Esophagus (tissue), 2 donors: ENCODE measurements around the gene C2. TPM values are rescaled to one million over a fixed set of nuclear protein-coding genes. Genes with fewer than 3 reads are reported as not detected.
"Not testable (repeated sequence)": the region's sequence is repeated elsewhere in the genome, so short reads cannot be mapped to it uniquely, and the experiment has no call there.

ENCODE experiments used
- H3K27ac ChIP-seq, 2 donors: one replicate each; pipeline ENCODE4 v1.5.1; 2013; ENCODE audit warnings: low read depth in 2 of 2, mild to moderate bottlenecking in 2 of 2, inconsistent platforms in 1 of 2, low read length in 1 of 2, moderate library complexity in 1 of 2
- H3K27me3 ChIP-seq, 2 donors: one replicate each; pipeline ENCODE4 v1.6.1; 2013; ENCODE audit warnings: low read length in 2 of 2, control low read depth in 1 of 2, mild to moderate bottlenecking in 1 of 2; ENCODE audit not compliant: insufficient read depth in 2 of 2, control insufficient read depth in 1 of 2
- H3K36me3 ChIP-seq, 2 donors: one replicate each; pipeline ENCODE4 v1.6.1; 2013; ENCODE audit warnings: low read length in 1 of 2; ENCODE audit not compliant: control insufficient read depth in 2 of 2, insufficient read depth in 2 of 2
- H3K4me1 ChIP-seq, 2 donors: one replicate each; pipeline ENCODE4 v1.6.1; 2013; ENCODE audit warnings: low read length in 1 of 2; ENCODE audit not compliant: control insufficient read depth in 2 of 2, insufficient read depth in 2 of 2
- H3K4me3 ChIP-seq, 2 donors: one replicate each; pipeline ENCODE4 v1.5.1; 2013; ENCODE audit warnings: low read length in 2 of 2, mild to moderate bottlenecking in 2 of 2, low read depth in 1 of 2, moderate library complexity in 1 of 2
- H3K9me3 ChIP-seq, 2 donors: one replicate each; pipeline ENCODE4 v1.6.1; 2013; ENCODE audit warnings: mild to moderate bottlenecking in 2 of 2, low read depth in 1 of 2, low read length in 1 of 2, moderate library complexity in 1 of 2; ENCODE audit not compliant: control insufficient read depth in 2 of 2, insufficient read depth in 1 of 2
- WGBS, 2 donors: extraction: QIAGEN DNeasy Blood & Tissue Kit; methylation state at CpG; one replicate each; pipeline ENCODE4 v1.1.7; 2013; 5-methylcytosine and 5-hydroxymethylcytosine counted together
- polyA plus RNA-seq, 2 donors: library from polyadenylated mRNA; stranded (reverse); fragments of 200-250 nt; gene quantifications; one replicate each; pipeline ENCODE4 v1.2.3, GENCODE V29; 2013
- donor health status: healthy with polysubstance abuse.
- donor health status: Bipolar disorder and iron deficiency.

Gene C2
- polyA plus RNA-seq, 2 donors = 1.2 to 1.3 TPM

DNA sequence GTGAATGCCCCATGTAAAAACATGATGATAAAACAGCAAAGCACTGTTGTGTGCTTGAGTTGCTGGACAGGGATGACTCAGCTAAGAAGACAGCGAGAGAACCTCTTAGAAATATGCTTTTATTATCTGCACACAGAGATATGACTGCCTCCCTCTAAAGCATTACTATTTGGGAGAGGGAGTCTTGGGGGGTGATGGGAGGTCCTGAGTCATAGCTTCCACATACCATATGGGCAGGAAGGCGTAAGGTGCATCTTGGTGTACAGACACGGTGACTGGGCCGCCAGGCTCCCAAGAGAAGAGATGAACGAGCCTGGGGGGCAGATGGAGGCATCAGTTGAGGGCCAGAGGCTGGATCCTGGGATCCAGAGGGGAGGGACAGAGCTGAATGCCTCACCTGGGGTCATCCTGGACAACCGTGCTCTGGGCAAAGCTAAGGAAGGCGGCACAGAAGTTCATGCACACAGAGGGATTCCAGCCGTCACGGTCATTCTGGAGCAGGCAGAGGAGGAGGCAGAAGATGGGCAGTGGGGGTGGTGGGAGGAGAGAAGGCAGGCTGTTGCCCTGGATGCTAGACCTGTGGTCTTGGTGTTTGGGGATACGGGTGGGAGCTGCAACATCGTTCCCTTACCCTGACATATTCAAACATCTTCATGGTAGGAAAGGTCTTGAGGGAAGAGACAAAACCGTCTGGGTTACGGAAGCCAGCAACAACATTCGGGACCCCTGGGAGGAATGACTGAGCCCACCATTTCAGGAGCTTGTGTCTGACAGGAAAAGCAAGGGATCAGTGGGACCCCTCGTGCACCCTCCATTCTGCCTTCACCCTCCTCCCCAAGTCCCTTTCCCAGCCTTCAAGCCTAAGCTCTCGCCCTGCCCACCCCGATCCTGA lies 42.4 kb downstream of the C2 start:
- Histone ChIP-seq H3K9me3 (no peaks in the 10 kb centered on the region), H3K4me3 (no peak overlapping the region), H3K4me1 (peaks cover 3 to 13% of the 10 kb centered on the region in 2 donors), H3K27ac (peak overlapping the region in 1 of 2 donors; percentile 29), H3K36me3 (peaks cover 23 to 47% of the 10 kb centered on the region in 2 donors), H3K27me3 (no peaks in the 10 kb centered on the region)
- WGBS, 2 donors = 67 to 76% methylated on average over 17 of the region's 17 CpGs

DNA sequence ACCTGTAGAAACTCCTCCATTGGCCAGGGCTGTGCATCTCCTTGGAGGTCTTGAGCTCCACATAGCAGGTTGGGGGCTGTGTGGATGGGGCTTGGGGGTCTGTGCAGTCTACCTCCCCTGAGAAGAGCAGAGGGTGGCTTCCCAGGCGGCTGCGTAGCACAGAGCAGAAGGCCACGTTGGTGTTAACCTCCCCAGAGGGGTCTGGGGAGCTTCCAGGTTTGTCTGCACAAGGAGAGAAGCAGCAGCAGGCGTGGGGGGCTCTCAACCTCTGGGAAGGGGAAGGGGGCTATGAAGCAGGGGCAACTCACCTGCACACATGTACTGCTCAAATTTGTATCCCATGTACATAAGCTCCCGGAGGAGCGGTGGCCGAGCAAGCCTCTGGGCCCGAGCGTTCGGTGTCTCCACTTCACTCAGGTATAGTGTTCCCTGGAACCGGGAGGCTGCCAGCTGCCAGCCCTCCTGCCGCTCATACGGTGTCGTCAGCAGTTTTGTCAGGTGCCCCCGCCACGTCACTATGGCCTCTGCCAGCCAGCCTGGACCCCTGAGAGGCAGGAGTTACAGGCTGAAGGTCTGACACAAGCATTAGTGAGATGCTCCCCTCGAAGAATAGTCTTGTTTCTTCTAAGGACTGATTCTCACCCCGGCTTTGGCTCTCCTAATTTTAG lies 43.2 kb downstream of the C2 start:
- H3K9me3 ChIP-seq = no peaks in the 10 kb centered on the region
- H3K4me3 ChIP-seq = peak overlapping the region in 1 of 2 donors; percentile 80
- H3K27me3 ChIP-seq = no peaks in the 10 kb centered on the region
- H3K27ac ChIP-seq = peak overlapping the region; percentile 98 to 100
- H3K4me1 ChIP-seq = peaks cover 3 to 13% of the 10 kb centered on the region in 2 donors
- 64 to 65% methylated on average over 18 of the region's 18 CpGs for WGBS, 2 donors
- peaks cover 21 to 42% of the 10 kb centered on the region in 2 donors for H3K36me3 ChIP-seq

DNA sequence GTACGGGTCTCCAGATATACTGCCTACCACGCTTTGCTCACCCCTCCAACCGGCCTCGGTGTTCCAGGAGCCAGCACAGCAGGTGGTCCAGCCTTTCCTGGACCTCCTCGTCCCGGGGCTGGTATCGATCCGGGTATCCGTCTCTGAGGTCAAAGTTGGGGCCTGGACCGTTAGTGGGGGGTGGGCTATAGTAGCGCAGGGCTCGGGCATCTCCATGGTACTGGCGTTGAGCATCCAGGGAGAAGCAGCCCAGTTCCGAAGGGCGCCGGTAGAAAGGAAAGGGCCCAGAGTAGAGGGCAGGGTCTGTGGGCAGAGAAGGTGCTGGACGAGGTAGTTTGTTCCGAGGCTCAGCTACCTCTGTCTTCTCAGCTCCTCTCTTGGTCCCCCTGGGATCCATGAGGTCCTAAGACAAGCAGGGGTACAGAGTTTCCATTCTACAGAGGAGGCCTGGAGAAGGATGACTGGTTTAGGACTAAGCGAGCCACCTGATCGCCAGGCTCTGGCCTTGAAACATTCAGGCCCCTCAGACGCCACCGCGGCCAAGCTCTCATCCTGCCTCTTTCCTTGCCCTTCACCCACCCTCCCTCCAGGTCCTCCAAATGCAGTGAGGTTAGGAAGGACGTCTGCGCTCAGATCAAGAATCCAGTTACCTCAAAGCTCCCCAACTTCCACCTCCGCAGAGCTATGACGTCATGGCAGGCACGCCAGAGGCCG lies 43.9 kb downstream of the C2 start:
- H3K4me1 ChIP-seq = peaks cover 3 to 13% of the 10 kb centered on the region in 2 donors
- WGBS, 2 donors = 14 to 18% methylated on average over 29 of the region's 29 CpGs
- peaks cover 20 to 38% of the 10 kb centered on the region in 2 donors for H3K36me3 ChIP-seq
- no peaks in the 10 kb centered on the region for H3K9me3 ChIP-seq
- H3K27me3 ChIP-seq = no peaks in the 10 kb centered on the region
- peak overlapping the region; percentile 98 to 100 for H3K27ac ChIP-seq
- peak overlapping the region; percentile 73 to 80 for H3K4me3 ChIP-seq

DNA sequence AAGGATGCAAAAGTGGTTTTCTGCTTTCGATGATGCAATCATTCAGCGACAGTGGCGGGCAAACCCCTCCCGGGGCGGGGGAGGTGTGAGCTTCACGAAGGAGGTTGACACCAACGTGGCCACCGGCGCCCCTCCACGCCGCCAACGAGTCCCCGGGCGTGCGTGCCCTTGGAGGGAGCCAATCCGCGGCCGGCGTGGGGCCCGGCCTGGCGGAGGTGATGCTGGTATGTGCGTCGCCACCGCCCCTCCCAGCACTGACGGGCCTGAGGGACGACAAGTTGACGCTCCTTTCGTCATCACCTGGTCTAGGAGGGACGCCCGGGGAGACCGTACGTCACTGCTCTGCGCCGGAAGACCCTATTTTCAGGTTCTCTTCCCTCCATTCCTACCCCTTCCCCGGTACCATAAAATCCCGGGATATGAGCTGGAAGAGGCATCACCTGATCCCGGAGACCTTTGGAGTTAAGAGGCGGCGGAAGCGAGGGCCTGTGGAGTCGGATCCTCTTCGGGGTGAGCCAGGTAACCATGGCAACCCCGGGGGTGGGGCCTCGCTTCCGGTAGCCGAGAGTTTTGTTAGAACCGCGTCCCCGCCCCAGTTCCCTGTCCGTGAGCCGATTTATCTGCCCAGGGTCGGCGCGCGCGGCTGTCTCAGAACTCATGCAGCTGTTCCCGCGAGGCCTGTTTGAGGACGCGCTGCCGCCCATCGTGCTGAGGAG lies 44.6 kb downstream of the C2 start, which contains the start of gene DXO:
DXO (minus strand) TSS at position 146 of the 716 bp plus-strand sequence. CDS start 463 bp downstream, outside the sequence.
- Histone ChIP-seq H3K36me3 (peaks cover 16 to 31% of the 10 kb centered on the region in 2 donors), H3K4me1 (peaks cover 3 to 13% of the 10 kb centered on the region in 2 donors), H3K27ac (peak within 1 kb of the TSS; percentile 98 to 100), H3K9me3 (no peaks in the 10 kb centered on the region), H3K4me3 (peak within 1 kb of the TSS; percentile 73 to 80), H3K27me3 (no peaks in the 10 kb centered on the region)
- WGBS, 2 donors = 0% methylated on average over 59 to 62 of the region's 62 CpGs

DNA sequence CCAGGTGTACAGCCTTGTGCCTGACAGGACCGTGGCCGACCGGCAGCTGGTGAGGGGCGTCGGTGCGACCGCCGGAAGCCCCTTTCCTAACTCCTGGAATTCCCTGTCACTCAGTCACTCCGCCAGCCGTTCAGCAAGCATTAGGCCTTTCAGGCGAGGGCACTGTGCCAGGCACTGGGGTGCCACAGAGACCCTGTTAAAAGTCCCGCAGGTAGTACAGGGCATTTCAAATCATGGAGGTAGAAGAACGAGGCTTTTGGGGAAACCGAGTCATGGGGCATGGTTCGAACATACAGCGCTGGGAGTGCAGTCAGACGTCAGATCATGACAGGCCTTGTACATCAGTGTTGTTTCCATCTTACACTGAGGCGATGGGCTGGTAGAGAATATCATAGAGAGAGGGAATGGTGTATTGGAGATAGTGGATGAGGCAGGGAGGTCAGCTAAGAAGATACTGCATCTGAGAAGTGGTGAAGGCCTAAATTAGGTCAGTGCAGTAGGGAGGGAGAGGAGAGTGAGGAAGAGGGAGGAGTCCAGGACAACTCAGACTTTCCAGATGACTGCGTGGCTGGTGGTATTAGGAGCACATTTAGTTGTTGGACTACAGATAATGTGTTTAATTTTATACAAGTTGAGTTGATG lies 45.3 kb downstream of the C2 start:
- Histone ChIP-seq H3K36me3 (peaks cover 16 to 26% of the 10 kb centered on the region in 2 donors), H3K9me3 (no peaks in the 10 kb centered on the region), H3K4me1 (peaks cover 3 to 13% of the 10 kb centered on the region in 2 donors), H3K27ac (peak overlapping the region; percentile 98 to 100), H3K4me3 (peak overlapping the region; percentile 73 to 80), H3K27me3 (no peaks in the 10 kb centered on the region)
- 6% methylated on average over 19 of the region's 19 CpGs for WGBS, 2 donors

DNA sequence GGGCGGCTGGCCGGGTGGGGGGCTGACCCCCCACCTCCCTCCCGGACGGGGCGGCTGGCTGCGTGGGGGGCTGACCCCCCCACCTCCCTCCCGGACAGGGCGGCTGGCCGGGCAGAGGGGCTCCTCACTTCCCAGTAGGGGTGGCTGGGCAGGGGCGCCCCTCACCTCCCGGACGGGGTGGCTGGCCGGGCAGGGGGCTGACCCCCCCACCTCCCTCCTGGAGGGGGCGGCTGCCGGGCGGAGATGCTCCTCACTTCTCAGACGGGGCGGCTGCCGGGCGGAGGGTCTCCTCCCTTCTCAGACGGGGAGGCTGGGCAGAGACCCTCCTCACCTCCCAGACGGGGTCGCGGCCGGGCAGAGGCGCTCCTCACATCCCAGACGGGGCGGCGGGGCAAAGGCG lies 48.5 kb downstream of the C2 start:
- H3K9me3 ChIP-seq, H3K4me3 ChIP-seq, H3K27me3 ChIP-seq, H3K4me1 ChIP-seq, H3K27ac ChIP-seq, H3K36me3 ChIP-seq: not testable (repeated sequence)
- 96% methylated on average over 16 to 30 of the region's 30 CpGs for WGBS, 2 donors

DNA sequence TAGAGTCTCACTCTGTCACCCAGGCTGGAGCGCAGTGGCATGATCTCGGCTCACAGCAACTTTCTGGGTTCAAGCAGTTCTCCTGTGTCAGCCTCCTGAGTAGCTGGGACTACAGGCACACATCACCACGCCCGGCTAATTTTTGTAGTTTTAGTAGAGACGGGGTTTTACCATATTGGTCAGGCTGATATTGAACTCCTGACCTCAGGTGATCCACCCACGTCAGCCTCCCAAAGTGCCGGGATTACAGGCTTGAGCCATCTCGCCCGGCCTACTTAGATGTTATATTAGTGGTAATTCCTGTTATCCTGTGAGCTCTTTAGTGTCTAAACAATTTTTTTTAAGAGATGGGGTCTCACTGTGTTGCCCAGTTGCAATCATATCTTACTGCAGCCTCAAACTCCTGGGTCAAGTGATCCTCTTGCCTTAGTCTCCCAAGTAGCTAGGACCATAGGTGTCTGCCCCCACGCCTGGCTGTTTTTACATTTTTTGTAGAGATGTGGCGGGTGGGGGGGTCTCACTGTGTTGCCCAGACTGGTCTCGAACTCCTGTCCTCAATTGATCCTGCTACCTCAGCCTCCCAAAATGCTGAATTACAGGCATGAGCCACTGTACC lies 50.4 kb downstream of the C2 start:
- Histone ChIP-seq H3K27me3 (no peaks in the 10 kb centered on the region), H3K9me3 (no peaks in the 10 kb centered on the region), H3K4me3 (no peak overlapping the region), H3K27ac (no peak overlapping the region), H3K4me1 (peaks cover 0 to 1% of the 10 kb centered on the region in 2 donors), H3K36me3 (peaks cover 0 to 7% of the 10 kb centered on the region in 2 donors)
- WGBS, 2 donors = 95% methylated on average over 12 of the region's 12 CpGs

DNA sequence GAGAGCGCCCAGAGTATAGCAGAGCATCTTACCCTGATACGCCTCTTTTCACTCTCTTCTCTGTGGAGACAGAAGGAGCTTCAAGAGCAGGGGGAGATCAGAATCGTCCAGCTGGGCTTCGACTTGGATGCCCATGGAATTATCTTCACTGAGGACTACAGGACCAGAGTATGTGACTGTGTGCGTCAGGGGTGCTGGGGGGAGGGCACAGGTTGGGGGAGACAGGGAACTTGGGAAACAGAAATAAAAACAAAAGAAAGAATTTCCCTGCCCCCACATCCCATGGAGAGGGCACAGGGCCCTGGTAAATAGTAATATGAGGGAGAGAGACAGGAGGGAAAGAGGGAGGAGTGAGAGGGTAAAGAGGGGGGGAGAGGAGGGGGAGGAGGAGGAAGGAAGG lies 51.3 kb downstream of the C2 start:
- no peaks in the 10 kb centered on the region for H3K27me3 ChIP-seq
- peaks cover 0 to 7% of the 10 kb centered on the region in 2 donors for H3K36me3 ChIP-seq
- no peaks in the 10 kb centered on the region for H3K4me1 ChIP-seq
- H3K9me3 ChIP-seq = no peaks in the 10 kb centered on the region
- WGBS, 2 donors = 84 to 92% methylated on average over 5 of the region's 5 CpGs
- H3K27ac ChIP-seq = no peak overlapping the region
- H3K4me3 ChIP-seq = no peak overlapping the region
